ENCODE measurements around the gene TCERG1. TPM values are rescaled to one million over a fixed set of nuclear protein-coding genes. Genes with fewer than 3 reads are reported as not detected.

Gene TCERG1
- 55.0 TPM for total RNA-seq
- long read RNA-seq, partial matches to known transcripts, result 33 of 39 reads
- long read RNA-seq, other reads (novel, unspliced or antisense), result 6 of 39 reads

DNA sequence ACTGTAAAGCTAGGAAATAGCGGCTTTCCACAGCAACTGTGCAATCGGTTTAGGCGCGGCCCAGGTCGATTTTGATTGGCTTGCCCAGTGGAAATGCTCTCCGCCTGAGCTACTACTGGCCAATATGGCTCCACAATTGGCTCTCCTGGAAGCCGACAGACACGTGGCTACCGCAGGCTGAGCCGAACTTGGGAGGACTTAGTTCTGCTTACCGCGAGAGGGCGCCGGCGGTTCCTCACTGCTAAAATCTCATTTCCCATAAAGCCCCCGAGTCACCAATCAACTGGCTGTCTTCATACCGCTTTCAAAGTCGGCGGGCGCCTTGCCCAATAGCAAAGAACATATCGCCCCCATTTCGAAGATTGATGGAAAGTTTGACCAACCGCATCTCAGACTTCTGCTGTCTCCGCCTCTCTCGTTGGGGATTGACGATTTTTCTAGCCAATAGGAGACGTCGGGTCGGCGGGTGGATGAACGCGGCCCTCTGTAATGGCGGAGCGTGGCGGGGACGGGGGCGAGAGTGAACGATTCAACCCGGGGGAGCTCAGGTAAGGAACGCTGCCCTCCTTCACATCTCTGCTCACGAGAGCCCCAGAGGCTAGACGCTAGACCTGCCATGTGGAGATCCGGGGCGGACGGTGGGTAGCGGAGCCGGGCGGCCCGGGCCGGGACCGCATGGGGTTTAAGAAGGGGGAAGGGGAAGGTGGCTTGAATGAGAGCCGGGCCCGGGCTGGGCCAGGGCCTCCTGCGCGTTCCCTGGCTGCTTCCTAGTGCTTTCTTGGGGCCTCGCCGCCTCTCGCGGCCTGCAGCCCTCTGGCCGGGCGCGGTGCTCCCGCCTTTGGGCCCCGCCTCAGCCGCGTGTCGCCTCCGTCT is at the start of gene TCERG1:
Gene TCERG1, plus strand, starts transcription at position 473 of the 873 bp plus-strand sequence. Its CDS starts 17 bp downstream, at position 490.
- peak; percentile 98 for DNase-seq (ENCODE audit: low spot score)

DNA sequence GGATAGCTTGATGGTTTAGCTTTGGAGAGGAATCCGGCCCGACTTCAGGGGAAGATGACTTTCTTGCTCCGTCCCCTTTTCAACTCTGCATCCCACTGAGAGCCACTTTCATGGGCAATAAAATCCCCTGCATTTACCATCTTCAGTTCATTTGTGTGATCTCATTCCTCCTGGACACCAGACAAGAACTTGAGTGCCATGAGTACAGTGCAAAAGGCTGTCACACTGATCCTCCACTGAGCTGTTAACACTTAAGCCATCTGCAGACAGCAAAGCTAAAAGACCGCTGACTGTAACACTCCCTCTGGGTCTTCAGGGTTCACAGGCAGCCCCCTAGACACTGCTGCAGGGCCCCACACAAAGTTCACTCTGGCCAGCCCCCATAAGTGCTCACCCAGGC is 48.3 kb upstream of the TCERG1 start:
- DNase-seq (ENCODE audit: low spot score), result no peak

DNA sequence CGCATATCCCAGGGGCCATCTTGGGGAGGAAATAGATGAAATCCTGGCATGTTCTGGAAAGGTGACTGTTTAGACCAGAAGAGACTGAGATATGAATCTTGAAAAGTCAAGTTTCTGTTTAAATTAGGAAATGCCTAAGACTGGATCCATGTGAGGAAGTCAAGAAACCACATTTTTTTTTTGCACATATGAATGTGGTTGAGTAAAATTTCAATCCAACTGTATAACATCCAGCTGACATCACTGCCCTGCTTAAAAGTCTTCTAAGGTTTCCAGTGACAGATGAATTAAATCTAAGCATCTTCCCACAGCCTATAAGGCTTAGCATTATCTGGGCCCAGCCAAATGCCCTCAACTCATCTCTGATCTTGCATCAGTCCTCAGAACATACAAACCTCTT is 47.7 kb upstream of the TCERG1 start:
- DNase-seq (ENCODE audit: low spot score), result no peak

DNA sequence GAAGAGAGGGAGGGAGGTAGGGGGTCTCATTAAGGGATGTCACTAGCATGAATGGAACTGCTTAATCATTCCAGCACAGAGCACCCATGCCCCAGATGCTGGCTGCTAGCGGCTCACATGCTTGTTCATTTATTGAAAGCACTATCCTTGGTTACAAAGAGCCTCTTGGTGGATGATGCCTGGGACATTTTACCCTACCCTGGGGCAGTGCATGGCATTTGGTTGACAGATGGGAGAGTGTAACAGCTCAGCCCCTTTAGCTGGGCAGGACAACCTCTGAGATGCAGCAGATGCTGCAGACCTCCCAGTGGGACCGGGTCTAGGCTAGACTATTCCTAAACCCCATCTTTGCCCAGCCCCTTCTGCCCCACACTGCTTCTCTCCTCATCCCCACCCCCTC is 46.9 kb upstream of the TCERG1 start:
- DNase-seq (ENCODE audit: low spot score), result no peak

DNA sequence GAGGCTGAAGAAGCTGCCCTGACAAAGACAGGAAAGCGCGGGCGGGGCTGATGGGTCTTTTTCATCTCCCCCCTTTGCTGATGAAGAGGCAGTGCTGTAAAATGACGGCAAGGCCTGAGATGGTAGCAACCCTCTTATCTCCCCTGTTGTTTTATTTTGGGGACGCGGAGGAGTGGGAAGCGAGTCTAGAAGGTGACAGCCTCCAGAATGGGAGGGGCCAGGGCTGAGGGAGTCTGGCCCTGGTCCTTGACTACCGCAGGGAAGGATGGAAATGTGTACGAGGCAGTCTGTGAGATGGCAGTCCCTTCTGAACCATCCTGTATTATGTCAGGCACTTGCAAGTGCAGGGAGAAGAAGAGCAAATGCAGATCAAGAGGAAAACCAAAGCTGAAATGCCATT is 46.1 kb upstream of the TCERG1 start:
- no peak for DNase-seq (ENCODE audit: low spot score)

DNA sequence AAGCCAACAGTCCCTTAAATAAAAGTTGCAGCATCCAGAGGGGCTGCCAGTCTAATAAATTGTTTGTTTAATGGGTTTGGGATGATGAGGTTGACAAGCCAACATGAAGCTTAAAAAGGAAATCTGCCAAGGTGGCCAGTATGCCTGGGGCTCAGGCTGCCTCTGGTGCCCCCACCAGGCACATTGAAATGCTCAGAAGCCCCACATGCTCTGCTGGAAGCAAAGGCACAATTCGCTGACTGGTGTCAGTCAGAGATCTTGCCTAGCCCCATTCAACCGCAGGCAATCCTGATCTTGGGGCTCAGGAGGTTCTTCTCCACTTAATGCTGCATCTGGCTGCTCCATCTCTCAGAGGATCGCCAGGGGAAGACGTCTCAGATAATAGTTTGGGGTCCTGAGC is 44.2 kb upstream of the TCERG1 start:
- no peak for DNase-seq (ENCODE audit: low spot score)

DNA sequence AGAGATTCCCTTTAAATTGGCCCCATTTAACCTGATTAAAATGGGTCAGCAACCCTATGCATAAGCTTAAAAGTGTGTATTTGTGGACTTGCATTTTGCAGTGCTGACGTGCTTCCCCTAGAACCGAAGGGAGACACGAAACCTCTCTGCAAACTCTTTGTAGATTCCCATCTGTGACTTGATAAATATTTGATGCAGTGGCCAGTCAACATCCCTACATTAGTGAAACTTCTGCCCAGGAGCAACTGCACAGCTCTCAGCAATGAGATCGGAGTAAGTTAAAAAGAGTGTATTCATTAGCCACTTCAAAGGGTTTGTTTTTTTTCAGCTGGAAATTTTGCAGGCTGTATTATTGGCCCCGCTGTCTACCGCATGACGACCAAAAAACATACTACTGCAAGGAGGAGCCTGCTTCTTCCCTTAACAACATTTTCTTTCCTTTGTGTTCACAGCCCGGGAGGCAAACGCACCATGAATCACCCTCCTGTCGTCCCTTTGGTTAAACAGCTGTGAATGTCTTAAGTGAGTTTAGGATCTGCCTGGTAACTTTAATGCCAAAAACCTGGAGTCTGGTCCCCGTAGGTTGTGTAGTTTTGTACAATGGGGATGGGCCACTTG is 38.0 kb upstream of the TCERG1 start:
- no peak for DNase-seq (ENCODE audit: low spot score)

DNA sequence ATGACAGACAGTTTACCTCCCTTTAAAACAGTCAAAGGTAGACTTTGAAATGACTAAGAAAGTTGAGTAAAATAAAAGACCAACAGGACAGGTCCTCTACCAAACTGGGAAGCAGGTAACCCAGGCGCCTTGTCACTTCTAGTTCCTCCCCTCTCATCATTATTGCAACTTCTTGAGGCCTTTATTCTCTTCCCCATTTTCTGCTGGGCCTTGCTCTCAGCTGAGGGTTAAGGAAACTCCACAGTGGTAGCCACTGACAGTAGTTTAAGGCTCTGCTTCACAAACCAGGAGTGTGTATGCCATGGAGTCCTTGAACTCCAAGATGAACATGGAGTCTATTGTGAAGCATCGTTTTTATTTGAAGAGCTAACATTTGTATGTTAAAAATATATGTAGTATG is 36.9 kb upstream of the TCERG1 start:
- no peak for DNase-seq (ENCODE audit: low spot score)

DNA sequence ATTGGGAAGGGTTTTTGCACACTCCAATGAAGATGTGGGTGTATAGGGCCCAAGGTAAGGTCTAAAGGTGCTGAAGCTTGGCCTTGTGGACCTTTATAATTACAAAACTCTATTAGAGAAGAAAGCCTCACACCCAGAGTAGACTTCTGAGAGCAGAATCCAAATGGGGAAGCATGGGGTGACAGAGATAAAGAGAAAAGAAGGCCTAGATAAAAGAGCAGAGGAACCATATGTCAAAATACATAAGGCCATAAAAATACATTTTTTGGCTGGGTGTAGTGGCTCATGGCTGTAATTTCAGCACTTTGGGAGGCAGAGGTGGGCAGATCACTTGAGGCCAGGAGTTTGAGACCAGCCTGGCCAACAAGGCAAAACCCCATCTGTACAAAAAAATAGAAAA is 27.4 kb upstream of the TCERG1 start:
- no peak for DNase-seq (ENCODE audit: low spot score)

DNA sequence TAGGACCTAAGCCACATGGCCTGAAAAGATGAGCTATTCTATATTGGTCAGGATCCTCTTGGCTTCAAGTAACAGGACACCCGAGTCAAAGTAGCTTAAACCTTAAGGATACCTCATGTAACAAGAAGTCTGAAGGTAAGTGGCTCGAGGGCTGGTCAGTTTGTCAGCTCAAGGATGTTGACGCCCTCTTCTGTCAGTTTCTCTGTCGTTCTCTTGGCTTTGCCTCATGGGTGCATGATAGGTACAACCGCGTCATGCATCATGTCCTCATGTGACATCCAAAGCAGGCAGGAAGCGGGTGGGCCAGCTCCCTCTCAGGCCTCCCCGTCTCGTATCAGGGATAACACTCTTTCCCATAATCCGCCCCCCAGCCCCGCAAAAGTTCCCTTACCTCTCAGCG is 22.1 kb upstream of the TCERG1 start:
- no peak for DNase-seq (ENCODE audit: low spot score)

DNA sequence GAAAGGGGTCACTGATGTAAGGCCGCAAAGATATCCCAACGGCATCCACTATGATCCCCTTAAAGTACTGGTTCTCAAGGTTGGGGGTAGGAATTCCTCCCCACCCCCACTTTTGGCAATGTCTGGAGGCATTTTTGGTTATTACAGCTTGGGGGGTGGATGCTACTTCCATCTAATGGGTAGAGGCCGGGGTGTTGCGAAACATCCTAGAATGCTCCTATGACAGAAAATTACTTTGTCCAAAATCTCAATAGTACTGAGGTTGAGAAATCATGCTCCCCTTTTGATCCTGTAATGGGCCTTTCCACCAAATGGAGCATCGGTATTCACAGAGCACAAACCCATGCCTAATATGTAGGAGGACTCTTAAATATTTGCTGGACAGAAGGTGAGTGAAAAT is 20.8 kb upstream of the TCERG1 start:
- DNase-seq (ENCODE audit: low spot score), result no peak

DNA sequence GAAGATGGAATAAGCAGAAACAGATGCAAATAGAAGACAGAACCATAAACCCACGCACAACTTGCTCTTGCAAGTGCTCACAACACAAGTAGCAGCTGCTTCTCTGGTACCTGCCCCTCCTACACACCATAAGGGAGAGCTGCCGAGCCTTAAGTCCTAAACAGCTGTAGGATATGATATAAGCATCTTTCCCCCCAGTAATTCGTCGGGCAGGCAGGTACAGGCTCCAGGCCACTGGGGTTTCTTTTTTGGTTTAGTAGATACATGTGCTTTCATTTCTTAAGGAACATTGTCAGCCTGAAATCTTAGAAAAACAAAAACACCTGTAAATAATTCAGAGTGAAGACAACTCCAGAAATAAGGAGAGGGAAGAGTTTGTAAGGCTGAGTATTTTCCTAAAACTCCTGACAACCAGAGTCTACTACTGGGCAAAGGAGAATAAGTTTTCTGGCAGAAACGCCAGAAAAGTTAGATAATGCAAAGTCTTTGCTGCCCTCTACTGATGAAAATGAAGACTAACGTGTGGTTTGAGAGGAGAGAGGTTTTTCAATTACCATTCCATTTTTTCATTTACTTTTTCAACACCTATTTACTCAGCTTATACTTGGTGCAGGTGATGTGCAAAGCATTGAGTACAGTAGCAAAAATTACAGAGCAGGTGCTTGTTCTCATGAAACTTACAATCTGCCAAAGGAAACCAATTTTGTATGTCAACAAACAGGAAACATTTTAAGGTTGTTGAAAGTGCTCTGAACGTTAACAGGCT is 20.1 kb upstream of the TCERG1 start:
- DNase-seq (ENCODE audit: low spot score), result no peak

DNA sequence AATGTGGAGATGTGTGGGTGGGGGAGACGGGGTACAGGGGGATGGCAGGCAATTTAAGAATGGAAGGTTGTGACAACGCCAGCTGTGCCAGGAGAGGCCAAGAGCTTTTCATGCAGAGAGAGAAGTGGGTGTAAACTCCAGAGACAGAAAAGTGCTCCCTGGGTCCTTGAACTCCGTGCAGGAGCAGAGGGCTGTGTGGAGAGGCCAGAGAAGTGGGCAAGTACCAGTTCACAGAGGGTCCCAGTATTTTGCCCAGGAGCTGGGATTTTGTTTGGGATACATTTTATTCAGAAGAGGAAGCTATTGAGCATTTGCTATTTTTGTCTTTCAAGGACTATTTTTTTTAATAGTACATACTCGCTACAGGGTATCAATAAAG is 19.5 kb upstream of the TCERG1 start:
- DNase-seq (ENCODE audit: low spot score), result no peak

DNA sequence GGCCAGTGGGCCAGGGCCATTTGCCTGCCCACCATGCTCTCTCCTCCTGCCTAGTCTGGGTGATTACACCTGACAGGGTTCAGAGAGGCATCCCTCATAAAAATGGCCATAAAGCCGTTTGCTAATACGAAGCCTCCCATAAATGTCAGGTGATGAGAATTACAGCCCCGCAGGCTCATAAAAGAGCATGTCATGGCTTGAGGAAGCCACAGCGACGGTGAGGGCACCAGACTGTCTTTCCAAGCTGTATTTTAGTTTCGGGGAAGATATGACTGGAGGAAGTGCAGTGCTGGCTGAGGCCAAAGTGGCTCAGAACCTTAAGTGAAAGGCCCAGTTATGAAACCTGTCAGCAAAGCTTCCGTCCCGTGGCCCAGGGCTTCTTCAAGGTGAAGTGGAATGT is 18.5 kb upstream of the TCERG1 start:
- DNase-seq (ENCODE audit: low spot score), result no peak

DNA sequence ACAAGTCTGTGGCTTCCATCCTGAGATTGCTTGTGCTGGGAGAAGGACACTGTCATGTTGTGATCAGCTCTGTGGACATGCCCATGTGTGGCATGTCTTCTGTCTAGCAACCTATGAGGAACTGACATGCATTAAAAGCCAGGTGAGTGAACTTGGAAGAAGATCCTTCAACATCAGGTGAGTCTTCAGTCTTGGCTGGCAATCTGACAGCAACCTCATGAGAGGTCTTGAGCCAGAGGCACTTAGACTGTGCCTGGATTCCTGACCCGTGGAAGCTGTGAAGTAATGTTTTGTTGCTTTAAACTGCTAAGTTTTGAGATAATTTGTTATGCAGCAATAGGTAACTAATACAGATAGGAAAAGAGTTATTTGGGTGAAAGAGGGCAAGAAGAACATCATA is 6.8 kb upstream of the TCERG1 start:
- DNase-seq (ENCODE audit: low spot score), result no peak

DNA sequence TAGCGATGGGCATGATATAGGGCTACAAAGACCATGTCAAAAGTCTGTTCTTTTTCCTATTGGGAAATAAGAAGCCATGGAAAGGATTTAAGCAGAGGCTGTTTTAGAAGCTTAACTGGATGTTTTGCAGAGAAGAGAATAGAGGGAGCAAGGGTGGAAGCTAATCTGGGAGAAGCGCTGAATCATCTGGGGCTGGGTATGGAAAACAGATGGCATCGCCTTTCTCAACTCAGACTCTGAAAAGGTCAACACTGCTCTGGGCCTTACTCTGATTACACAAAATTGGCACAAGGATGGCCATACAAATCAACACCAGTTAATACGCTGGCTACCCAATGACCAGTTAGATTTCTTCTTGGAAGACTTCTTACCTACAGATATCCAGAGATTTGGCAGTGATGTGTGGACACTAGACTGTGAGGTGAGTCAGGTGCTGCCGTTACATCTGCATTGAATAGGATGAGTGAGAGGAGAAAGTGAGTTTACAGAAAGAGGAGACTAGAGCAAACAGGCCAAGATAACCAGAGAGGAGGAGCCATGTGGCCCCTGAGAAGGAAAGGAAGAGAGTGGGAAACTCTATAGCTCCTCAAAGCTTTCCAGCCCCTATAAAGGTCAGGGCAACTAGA is 6.2 kb upstream of the TCERG1 start:
- no peak for DNase-seq (ENCODE audit: low spot score)

DNA sequence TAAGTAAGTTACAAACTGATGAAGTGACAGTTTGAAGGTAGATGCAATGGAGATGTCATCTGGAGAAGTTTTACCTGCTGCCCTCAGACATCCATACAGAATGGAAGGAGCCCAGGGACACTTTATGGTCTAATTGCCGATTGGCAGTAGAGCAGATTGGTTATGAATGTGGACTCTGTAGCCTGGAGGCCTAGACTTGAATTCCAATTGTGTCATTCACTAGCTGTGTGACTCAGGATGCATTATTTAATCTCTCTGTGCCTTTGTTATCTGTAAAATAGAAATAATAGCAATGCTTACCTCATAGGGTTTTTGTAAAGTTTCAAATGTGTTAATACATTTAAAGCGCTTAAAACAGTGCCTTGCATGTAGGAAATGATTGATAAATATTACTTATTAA is 5.2 kb upstream of the TCERG1 start:
- DNase-seq (ENCODE audit: low spot score), result no peak

DNA sequence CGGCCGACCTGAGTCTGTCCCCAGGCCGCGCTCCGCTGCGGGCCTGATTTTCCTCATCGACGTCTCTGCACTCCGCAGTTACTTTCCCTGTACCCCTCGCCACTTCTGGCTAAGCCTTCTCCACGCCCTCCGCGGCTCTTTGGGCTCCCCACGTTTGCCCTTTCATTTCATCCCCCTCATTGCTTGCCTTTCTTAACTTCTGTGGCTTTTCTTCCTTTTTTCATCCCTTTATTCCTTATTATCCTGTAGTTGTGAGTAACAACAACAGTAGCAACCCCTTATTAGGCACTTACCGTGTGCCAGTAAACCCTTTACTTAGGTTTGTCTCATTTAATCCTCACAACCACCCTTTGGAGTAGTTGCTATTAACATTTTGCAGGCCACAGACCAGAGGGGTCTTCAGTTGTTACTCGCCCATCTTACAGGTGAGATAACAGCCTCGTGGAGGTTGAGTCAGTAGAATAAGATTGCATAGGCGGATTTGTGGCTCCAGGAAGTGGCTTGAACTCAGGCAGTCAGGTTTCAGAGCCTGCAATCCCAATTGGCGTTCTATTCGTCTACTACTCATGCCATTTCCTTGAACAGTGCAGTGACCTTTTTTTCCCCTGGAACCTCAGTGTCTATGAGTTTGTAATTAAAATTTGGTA is 724 bp downstream of the TCERG1 start:
- no peak for DNase-seq (ENCODE audit: low spot score)

DNA sequence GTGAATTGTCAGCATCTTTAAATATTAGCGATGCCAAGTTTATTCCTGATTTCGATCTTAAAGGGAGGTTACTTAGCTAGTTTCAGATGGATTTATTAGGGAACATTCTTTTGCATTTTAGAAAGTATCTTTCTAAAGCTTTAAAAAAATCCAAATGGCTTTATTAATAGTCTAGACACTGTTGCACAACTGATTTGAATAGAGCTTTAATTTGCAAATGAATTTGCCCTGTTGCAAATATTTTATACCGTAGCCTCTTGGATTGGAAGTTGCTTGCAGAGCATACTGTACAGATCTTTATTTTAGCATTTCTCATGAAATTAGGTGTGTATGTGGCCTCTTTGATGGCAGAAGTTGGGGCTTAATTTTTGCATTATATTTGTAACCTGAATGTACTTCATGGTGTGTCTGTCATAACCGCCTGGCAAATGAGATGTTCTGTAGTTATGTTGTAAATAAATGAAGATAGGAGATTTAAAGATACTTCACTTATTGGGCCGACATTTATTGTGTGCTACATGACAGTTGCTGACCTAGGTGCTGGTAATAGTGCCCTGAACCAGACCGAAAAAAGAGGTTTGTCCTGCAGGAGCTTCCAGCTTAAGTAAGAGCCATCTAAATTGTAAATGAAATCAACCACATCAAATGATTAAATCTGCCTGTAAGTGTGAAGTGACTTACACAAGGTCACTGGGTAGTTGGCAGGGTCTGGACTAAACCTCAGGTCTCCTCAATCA is 1.8 kb downstream of the TCERG1 start:
- no peak for DNase-seq (ENCODE audit: low spot score)

DNA sequence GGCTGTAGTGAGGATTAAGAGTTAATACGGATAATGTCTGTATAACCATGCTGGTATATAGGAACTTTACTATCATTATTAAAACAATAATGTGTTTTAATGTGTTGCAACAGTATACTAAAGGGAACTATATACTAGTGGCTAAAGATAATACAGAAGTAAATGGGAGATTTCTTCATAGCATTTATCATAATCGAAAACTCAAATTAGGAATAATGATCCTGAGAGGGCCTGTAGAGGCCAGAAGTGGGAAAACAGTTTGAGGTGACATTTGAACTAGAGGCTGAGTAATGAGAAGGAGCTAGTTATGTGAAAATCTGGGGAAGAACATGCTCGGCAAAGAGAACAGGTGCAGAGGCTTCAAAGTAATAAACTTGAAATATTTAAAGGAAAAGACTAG is 2.9 kb downstream of the TCERG1 start:
- DNase-seq (ENCODE audit: low spot score), result no peak
